ENCODE data around the gene PACRG.

DNA sequence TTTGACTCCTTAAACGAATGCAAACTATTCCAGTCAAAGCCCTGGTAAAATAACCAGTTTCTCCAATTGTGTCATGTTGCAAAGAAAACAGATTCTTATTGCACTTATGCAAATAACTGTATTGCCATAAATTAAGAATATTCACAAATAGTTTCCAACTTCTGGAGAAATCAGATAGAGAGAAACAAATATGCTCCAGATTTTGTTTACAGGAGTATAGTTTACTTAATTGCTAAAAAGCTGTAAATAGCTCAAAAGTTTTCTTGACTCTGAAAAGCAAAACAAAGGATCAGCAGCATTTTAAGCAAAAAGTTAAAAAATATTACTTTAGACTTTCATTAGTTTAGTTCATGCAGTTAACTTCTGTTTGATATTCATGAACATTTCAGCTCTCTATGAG is 304.2 kb downstream of the PACRG start:
- TF ChIP-seq RARB (CRISPR knock-in tag; IDR thresholded peaks at IDR 0.05) (no peak), ARNTL (CRISPR knock-in tag; IDR thresholded peaks at IDR 0.05; ENCODE audit: borderline replicate concordance, low read depth) (no peak), CSDC2 (CRISPR knock-in tag; IDR thresholded peaks at IDR 0.05) (no peak), ZFP3 (CRISPR knock-in tag; IDR thresholded peaks at IDR 0.05) (no peak), ZFP30 (CRISPR knock-in tag; IDR thresholded peaks at IDR 0.05) (no peak), ZNF565 (CRISPR knock-in tag; conservative IDR thresholded peaks at IDR 0.05; ENCODE audit: low read depth) (no peak), BACH2 (CRISPR knock-in tag; IDR thresholded peaks at IDR 0.05; ENCODE audit: borderline replicate concordance) (no peak), ZNF8 (CRISPR knock-in tag; IDR thresholded peaks at IDR 0.05) (no peak), SNAI2 (CRISPR knock-in tag; IDR thresholded peaks at IDR 0.05) (no peak), ZC3H10 (CRISPR knock-in tag; IDR thresholded peaks at IDR 0.05) (no peak)
- TF ChIP-seq, protein P1, sequence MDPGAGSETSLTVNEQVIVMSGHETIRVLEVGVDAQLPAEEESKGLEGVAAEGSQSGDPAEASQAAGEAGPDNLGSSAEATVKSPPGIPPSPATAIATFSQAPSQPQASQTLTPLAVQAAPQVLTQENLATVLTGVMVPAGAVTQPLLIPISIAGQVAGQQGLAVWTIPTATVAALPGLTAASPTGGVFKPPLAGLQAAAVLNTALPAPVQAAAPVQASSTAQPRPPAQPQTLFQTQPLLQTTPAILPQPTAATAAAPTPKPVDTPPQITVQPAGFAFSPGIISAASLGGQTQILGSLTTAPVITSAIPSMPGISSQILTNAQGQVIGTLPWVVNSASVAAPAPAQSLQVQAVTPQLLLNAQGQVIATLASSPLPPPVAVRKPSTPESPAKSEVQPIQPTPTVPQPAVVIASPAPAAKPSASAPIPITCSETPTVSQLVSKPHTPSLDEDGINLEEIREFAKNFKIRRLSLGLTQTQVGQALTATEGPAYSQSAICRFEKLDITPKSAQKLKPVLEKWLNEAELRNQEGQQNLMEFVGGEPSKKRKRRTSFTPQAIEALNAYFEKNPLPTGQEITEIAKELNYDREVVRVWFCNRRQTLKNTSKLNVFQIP (CRISPR knock-in tag; IDR thresholded peaks at IDR 0.05; ENCODE audit: borderline replicate concordance, low read depth): no peak
- TF ChIP-seq, protein P2, sequence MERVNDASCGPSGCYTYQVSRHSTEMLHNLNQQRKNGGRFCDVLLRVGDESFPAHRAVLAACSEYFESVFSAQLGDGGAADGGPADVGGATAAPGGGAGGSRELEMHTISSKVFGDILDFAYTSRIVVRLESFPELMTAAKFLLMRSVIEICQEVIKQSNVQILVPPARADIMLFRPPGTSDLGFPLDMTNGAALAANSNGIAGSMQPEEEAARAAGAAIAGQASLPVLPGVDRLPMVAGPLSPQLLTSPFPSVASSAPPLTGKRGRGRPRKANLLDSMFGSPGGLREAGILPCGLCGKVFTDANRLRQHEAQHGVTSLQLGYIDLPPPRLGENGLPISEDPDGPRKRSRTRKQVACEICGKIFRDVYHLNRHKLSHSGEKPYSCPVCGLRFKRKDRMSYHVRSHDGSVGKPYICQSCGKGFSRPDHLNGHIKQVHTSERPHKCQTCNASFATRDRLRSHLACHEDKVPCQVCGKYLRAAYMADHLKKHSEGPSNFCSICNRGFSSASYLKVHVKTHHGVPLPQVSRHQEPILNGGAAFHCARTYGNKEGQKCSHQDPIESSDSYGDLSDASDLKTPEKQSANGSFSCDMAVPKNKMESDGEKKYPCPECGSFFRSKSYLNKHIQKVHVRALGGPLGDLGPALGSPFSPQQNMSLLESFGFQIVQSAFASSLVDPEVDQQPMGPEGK (CRISPR knock-in tag; IDR thresholded peaks at IDR 0.05; ENCODE audit: borderline replicate concordance): no peak
- TF ChIP-seq, protein P3, sequence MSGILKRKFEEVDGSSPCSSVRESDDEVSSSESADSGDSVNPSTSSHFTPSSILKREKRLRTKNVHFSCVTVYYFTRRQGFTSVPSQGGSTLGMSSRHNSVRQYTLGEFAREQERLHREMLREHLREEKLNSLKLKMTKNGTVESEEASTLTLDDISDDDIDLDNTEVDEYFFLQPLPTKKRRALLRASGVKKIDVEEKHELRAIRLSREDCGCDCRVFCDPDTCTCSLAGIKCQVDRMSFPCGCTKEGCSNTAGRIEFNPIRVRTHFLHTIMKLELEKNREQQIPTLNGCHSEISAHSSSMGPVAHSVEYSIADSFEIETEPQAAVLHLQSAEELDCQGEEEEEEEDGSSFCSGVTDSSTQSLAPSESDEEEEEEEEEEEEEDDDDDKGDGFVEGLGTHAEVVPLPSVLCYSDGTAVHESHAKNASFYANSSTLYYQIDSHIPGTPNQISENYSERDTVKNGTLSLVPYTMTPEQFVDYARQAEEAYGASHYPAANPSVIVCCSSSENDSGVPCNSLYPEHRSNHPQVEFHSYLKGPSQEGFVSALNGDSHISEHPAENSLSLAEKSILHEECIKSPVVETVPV (CRISPR knock-in tag; IDR thresholded peaks at IDR 0.05): no peak
